Iris pigment epithelial cell (primary cell): ENCODE measurements around the gene CPA5.
A peak's percentile ranks its signal among the peaks of the same experiment; 100 is the strongest.

Experiments
- DNase-seq: peaks from one replicate; pipeline ENCODE4 v3.0.0-alpha.2; 2011; ENCODE audit warnings: low read depth

The CPA5 gene

DNA sequence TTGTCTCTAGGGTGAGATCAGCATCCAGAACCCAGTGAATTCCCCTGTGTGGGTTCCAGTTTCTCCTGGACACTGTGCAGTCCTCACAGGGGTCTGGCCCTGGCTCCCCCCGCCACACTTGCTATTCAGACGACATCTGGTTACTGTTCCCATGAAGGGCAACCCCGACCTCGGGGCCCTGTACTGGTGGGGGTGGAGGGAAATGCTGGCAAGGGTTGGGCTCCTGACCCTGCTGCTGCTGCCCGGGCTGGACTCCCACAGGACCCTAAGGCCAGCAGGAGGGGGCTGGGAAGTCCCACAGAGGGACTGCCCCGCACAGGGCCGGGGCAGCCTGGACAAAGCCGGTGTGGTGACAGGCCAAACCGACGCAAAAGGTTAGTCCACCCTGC lies 34.9 kb downstream of the CPA5 start:
- no peak for DNase-seq

GRCh38 chr7:130379921-130380860 lies 35.6 kb downstream of the CPA5 start, which contains the start of gene CPA1:
Gene CPA1 (plus strand): TSS chr7:130380494. CDS start chr7:130380521, 27 bp downstream.
- no peak for DNase-seq

DNA sequence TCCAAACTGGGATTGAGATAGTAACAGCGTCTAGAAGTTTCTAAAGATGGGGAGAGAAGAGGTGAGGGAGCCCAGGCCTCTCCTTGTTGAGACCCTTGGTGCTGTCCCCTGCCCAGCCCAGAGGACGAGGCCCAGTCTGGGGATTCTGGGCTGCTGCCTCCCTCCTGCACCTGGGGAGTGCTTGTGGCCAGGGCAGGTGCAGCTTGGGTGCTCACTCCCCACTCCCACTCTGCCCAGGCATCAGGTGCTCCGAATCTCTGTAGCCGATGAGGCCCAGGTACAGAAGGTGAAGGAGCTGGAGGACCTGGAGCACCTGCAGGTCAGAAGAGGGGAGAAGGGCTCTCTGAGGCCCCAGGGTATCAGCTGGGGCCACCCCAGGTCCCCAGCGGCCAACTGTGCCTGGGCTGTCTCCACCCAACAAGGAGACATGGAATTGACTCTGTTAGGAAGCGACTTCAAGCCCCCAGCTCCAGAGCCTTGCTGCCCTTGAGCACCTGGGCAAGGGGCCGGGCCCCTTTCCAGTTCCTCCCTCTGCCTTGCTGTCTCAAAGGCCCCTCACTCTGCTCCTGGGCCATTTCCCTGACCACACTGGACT lies 36.3 kb downstream of the CPA5 start:
- DNase-seq: no peak

DNA sequence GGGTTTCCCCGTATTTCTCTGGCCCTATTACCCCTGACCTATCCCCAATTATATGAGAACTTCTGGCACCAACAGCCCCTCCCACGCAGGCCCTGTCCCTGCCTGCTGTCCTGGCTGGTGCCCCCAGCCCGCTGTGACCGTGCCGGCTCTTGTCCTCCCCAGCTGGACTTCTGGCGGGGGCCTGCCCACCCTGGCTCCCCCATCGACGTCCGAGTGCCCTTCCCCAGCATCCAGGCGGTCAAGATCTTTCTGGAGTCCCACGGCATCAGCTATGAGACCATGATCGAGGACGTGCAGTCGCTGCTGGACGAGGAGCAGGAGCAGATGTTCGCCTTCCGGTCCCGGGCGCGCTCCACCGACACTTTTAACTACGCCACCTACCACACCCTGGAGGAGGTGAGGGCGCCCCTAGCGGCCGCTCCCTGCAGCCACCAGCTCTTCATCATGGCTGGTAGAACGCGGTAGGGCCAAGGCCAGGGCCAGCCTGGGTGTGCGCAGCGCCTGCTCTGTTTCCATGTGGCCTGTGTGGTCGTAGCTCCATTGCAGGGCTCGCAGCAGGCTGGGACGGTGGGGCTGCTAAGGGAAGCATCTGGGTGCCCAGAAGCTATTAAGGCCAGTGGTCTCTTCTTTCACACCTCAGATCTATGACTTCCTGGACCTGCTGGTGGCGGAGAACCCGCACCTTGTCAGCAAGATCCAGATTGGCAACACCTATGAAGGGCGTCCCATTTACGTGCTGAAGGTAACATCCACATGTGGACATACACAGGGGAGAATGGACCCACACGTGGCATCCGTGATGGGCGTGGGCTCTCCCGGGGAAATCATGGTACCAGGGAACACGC lies 37.1 kb downstream of the CPA5 start:
- DNase-seq: no peak

GRCh38 chr7:130383187-130383980 lies 38.8 kb downstream of the CPA5 start:
- DNase-seq: no peak

DNA sequence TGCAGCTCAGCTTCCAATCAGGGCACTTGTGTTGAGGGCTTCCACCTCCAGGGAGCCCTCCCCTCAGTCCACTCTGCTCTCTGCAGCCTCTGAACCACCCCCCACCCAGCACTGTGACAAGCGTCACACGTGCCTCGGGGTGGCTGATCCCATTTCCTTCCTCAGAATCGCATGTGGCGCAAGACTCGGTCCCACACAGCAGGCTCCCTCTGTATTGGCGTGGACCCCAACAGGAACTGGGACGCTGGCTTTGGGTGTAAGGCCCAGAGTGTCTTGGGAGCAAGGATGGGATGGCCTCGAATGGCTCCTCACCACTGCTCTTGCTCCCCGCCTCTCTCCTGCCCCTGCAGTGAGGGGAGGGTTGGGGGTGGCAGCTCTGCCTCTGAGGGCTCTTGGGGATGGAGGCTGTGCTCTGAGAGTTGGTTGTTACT lies 39.8 kb downstream of the CPA5 start:
- DNase-seq: no peak

DNA sequence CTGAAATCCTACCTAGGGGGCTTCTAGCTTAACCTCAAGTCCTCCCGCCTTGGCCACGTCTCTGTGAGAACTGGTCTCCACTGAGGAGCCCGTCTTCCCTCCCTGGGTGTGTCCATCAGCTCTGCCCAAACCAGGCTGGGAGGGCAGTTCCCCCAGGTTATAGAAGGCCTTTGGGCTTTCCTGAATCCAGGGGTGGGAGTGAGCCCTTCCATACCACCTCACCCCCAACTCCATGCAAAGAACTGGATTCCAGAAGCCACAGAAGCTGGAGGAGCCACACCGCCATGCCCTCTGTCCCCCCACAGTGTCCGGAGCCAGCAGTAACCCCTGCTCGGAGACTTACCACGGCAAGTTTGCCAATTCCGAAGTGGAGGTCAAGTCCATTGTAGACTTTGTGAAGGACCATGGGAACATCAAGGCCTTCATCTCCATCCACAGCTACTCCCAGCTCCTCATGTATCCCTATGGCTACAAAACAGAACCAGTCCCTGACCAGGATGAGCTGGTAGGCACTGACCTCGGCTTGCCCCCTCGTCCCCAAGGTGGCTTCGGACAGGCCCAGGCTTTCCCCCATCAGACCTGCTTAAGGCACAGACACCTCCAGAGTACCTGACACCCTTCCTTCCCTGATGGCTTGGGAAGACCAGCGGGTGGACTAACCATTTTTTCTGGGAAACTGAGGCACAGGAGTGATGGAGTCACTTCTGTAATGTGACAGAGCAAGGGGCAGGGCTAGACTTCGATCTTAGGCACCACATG lies 40.4 kb downstream of the CPA5 start:
- no peak for DNase-seq

DNA sequence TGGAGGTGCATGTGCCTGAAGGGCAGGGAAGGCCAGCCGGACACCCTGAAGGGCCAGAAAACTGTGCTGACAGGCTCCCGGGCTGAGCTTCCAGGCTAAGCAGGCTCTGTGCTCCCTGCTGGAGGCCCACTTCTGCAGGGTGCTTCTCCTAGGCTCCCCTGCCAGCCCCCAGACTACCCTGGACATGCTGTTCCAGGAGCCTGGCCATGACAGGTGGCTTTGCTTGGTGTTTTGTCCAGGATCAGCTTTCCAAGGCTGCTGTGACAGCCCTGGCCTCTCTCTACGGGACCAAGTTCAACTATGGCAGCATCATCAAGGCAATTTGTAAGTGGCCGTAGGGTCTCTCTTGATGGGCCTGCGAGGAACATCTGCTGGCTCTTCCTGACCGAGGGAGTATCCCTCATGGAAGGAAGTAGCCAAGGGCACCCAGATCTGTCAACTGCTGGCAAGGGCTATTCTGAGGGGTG lies 41.0 kb downstream of the CPA5 start:
- no peak for DNase-seq

DNA sequence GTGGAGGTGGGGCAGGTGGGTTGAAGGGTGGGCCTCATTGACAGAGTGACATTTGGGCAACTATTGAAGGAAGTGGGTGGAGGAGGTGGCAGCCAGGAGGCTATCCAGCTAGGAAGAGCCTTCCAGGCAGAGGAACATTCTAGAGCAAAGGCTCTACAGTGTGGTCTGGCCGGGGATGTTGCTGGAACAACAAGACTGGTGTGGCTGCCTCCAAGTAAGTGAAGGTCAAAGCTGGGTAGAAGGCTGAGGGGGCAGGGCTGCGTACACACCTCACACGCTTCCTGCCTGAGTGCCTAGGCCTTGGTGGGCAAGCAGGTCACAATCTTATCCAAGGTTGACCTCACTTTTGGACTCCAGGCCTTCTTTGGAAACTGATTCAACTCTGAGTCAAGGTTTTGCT lies 42.3 kb downstream of the CPA5 start:
- no peak for DNase-seq

DNA sequence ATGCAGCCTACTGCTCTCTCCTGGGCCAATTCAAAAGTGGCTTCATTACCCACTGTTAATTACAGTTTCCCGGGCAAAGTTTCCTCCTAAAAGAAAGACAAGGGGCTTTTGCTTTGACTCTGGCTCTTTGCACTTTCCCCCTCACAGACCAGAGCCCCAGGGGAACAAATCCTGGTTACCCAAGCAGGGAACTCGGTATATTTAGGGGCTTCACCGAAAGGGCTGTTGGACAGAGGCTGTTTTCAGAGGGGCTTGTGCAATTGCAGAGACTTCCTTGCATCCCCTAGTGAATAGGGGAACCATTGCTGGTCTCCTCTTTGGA lies 42.7 kb downstream of the CPA5 start:
- no peak for DNase-seq

- DNase-seq: peak; percentile 85
Measured at GRCh38 chr7:130387628-130388403, 43.2 kb downstream of the CPA5 start.

DNA sequence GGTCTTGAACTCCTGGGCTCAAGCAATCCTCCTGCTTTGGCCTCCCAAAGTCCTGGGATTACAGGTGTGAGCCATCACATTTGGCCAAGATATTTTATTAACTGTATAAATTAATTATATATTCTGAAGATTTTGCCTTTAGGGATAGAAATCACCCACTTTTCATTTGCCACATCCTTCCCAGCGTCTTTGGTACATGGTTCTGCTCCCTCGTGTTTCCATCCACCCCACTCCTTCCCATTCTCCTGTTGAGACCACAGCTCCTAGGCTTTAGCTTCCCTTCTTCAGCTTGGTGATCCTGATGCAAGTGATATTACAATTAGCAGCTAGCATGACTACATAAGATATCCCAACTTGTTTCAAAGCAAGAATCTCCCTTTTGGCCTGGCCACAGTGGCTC lies 44.1 kb downstream of the CPA5 start:
- DNase-seq: no peak

DNA sequence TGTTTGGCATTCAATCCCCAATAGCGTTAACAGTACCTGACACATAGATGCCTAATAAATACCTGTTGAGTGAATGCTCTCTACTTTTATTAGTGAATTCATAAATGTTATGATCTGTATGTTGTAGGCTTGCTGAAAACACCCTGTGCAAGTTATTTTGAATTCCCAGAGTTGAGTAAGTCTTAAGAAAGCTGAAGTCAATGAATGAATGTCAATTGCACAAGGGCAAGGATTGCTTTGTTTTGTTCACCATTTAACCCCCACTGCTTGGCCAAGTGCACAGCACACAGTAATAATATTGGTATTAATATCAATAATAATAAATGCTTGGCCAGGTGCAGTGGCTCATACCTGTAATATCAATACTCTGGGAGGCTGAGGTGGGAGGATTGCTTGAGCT lies 45.9 kb downstream of the CPA5 start:
- peak; percentile 29 for DNase-seq

- peak; percentile 49 for DNase-seq
Measured at GRCh38 chr7:130393101-130393561, 48.5 kb downstream of the CPA5 start.

- DNase-seq: no peak
Measured at GRCh38 chr7:130393841-130394411, 49.3 kb downstream of the CPA5 start.

DNA sequence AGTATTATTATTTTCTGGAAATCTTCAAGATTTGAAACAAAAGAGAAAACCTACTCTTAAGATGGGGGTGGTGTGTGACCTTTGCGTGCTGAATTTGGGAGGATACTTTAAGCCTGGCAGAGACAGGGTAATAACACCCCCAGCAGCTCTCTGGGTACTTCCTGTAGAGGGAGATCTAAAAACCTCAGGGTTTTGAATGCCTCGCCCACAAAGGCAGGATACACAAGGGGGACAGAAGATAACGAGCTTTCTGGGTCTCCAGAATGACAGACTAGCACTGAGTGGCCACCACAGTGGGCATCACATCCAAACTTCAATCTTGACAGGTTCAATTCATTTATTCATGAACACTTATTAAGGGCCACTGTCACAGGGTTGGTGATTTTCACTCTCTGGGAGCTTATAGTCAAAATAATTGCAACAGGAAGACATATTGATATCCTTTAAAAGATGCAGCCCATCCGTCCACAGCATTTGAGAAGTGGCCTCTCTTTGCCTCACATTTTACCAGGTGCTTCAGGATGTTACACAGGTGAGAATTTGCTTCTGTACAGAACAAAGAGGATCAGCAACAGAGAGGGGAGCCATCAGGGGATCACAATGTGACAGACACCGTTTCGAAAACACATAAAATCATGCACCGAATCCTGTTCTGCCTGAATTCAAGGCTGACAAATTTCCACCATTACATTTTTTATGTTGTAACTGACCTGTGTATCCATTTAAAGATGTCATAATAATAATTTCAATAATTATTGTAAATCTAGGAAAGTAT lies 50.0 kb downstream of the CPA5 start:
- DNase-seq: no peak

- DNase-seq: no peak
Measured at GRCh38 chr7:130395421-130395820, 50.8 kb downstream of the CPA5 start.

DNA sequence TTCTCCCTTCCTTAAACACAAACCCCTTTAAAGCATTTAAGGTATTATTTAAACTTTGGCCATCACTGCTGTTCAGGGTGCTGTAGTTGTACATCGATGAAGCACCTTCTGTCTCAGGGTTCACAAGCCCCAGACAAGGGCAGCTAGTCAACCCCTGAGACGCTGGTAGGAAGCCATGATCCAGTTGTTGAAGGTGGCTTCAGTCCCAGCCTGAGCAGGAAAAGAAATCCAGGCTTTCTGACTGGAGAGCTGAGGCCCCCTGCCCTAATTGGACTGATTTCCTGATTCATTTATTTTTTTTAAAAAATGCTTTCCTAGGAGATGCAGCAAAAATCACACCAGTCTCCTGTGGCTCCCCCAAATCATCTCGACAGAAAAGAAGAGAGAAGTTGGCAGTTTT lies 51.5 kb downstream of the CPA5 start:
- DNase-seq: no peak
